Left lung (tissue), 10 donors: ENCODE results near the gene EZR. TPM values are rescaled to one million over a fixed set of nuclear protein-coding genes. Genes with fewer than 3 reads are reported as not detected.
A peak's percentile ranks its signal among the peaks of the same experiment; 100 is the strongest.
"Not testable (repeated sequence)": the region's sequence is repeated elsewhere in the genome, so short reads cannot be mapped to it uniquely, and the experiment has no call there.

ENCODE experiments used
- ATAC-seq: fragments of 200-7000 bp; cut with Tn5 transposase; one replicate; pipeline ENCODE4 v1.9.1; 2020; ENCODE audit warnings: moderate library complexity
- DNase-seq, 4 donors: peaks; one replicate each; pipeline ENCODE4 v3.0.0-alpha.2; 2013 to 2020
- H3K27ac ChIP-seq, 2 donors: fragments of 200-600 bp; sonication (generic) in 1 of 2; one replicate each; pipeline versions ENCODE4 v1.5.0 to v1.8.0; 2020 to 2021
- H3K27me3 ChIP-seq, 2 donors: fragments of 200-600 bp; sonication (generic) in 1 of 2; one replicate each; pipeline versions ENCODE4 v1.5.0 to v1.8.0; 2020 to 2021
- H3K36me3 ChIP-seq, 2 donors: fragments of 200-600 bp; sonication (generic) in 1 of 2; one replicate each; pipeline versions ENCODE4 v1.5.0 to v1.8.0; 2020 to 2021
- H3K4me1 ChIP-seq, 2 donors: fragments of 200-600 bp; one replicate each; pipeline ENCODE4 v1.8.0; 2021
- H3K4me3 ChIP-seq, 2 donors: fragments of 200-600 bp; sonication (generic) in 1 of 2; one replicate each; pipeline versions ENCODE4 v1.5.0 to v1.8.0; 2020 to 2021; ENCODE audit warnings: mild to moderate bottlenecking in 1 of 2
- H3K9me3 ChIP-seq, 2 donors: fragments of 200-600 bp; sonication (generic) in 1 of 2; one replicate each; pipeline versions ENCODE4 v1.5.0 to v1.8.0; 2020 to 2021
- intact Hi-C, 2 donors: fragments of 100-400 bp; cut with DNase I; formaldehyde crosslinking; loops; one replicate each; pipeline versions ENCODE4 v1.11.2 to v1.14.2; 2022
- polyA plus RNA-seq, 6 donors: library from polyadenylated mRNA; unstranded; fragments of 120-200 nt; gene quantifications; one replicate each; pipeline ENCODE4 v1.2.1, GENCODE V29; 2013; ENCODE audit not compliant: insufficient read length in 6 of 6
- total RNA-seq, 2 donors: library from RNA; stranded (reverse); fragmentation: NEBNext Ultra II Directional; extraction: Animal tissue kit (Norgen Biotek cat#: 25700); gene quantifications; one replicate each; pipeline ENCODE4 v1.2.1, GENCODE V29; 2021
- TF ChIP-seq, protein P1 (sequence below), 2 donors: fragments of 200-600 bp; sonication (generic) in 1 of 2; IDR thresholded peaks; one replicate each; pipeline versions ENCODE4 v1.5.0 to v1.8.0; 2021; ENCODE audit warnings: antibody characterized with exemption in 2 of 2
- donor health status: DM: no; HTN: yes; CAD: no.
- donor health status: DM: no; HTN: no; CAD: no.

EZR gene
- total and polyA plus RNA-seq, 8 donors, result 140 to 328 (median 161) TPM

DNA sequence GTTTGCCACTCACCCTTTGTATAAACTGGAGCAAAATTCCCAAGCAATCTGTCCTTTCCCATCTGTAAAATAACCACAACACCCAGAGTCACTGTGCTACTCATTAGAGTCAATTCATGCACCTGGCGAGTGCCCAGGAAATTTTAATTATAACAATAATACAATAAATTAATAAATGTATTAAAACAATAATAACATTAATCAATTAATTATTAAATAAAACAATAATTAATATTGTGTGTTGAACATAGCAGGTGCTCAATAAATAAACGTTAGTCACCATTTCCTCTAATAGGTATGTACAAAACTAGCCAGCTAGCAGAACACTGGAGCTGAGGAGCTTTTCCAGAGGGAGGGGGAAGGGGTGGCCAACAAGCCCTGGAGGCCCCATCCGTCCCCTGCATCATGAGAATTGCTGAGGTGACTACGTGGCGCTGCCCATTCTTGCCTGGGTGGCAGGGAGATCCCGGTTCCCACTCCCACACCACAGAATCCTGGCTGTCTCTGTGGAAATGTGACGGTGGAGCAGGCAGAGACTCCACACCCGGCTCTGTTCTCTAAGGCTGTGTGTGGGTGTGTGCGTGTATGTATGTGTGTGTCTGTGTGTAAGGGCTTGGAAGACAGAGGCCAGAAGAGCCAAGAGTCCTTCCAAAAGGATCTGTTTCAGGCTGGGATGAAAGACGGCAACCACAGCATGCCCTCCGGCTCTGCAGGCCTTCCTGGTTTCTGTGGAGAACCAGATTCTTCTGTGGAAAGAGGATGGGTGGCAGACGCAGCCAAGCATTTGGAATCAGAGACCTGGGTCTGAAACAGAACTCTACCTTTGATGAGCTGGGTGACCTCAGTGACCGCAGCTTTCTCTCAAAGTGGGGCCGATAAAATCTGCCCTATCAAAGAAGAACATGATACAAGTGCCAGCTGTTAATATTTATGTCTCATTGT lies 18.8 kb upstream of the EZR start:
- Histone ChIP-seq H3K27ac (no peak overlapping the region), H3K4me1 (peaks cover 0 to 8% of the 10 kb centered on the region in 2 donors), H3K36me3 (no peaks in the 10 kb centered on the region), H3K9me3 (no peaks in the 10 kb centered on the region), H3K4me3 (no peak overlapping the region), H3K27me3 (no peaks in the 10 kb centered on the region)
- intact Hi-C loops, result no loop called here
- DNase-seq (no peak), ATAC-seq (no peak)
- TF ChIP-seq, protein P1, sequence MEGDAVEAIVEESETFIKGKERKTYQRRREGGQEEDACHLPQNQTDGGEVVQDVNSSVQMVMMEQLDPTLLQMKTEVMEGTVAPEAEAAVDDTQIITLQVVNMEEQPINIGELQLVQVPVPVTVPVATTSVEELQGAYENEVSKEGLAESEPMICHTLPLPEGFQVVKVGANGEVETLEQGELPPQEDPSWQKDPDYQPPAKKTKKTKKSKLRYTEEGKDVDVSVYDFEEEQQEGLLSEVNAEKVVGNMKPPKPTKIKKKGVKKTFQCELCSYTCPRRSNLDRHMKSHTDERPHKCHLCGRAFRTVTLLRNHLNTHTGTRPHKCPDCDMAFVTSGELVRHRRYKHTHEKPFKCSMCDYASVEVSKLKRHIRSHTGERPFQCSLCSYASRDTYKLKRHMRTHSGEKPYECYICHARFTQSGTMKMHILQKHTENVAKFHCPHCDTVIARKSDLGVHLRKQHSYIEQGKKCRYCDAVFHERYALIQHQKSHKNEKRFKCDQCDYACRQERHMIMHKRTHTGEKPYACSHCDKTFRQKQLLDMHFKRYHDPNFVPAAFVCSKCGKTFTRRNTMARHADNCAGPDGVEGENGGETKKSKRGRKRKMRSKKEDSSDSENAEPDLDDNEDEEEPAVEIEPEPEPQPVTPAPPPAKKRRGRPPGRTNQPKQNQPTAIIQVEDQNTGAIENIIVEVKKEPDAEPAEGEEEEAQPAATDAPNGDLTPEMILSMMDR (IDR thresholded peaks at IDR 0.05), result no peak

DNA sequence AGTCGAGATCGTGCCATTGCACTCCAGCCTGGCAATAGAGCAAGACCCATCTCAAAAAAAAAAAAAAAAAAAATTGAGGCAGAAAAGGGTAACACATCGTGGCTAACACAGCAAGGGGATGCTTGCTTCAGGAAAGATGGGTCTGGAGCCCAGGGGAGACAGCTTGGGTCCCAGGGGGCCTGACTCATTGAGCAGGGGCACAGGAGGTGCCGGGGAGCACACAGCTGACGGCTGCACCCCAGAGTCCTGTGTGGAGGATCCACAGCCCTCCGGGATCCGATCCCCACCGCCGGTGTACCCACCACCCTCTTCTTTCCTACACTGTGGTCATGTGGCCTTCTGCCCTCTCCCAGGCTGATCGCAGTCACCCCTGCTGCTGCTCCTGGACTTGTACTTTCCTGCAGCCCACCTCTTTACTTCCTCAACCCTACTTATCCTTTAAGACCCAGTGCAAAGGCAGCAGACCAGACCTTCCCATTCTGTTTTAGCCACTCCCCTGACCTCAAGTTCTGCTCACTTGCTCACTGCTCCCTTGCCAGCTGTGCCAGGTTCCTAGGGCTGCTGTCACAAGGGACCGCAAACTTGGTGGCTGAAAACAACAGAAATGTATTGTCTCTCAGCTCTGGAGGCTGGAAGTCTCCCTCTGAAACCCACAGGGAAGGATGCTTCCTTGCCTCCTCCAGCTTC lies 17.6 kb upstream of the EZR start:
- no peak for DNase-seq

DNA sequence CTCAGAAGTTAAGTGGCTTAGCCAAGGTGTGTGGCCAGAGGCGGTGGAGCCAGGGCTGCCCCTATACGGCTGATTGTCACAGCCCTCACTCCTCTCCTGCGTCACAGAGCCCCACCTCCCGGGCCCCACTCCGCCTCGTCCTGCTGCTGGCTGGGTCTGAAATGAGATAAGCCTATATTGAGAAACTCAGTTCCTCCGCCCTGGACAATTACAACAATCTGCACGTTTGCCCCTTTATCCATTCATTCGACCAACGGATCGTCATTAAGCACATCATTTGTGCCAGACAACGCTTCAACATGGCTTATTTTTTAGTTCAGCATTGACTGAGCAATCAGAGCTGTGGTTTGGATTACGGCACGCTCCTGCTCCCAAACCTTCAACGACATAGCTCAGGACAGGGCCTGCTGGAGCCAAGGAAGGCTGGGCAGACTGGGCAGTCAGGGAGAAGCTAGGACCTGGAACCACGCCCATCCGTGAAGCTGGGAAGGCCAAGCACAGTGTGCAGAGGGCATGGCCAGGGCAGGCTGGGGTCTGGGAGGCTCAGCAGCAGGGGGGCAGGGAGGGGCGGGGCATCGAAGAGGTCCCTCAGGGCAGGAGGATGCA lies 16.6 kb upstream of the EZR start:
- no peaks in the 10 kb centered on the region for H3K36me3 ChIP-seq
- H3K27me3 ChIP-seq, result no peaks in the 10 kb centered on the region
- TF ChIP-seq, protein P1 (IDR thresholded peaks at IDR 0.05), result no peak
- no peaks in the 10 kb centered on the region for H3K9me3 ChIP-seq
- peak overlapping the region; percentile 67 to 72 for H3K27ac ChIP-seq
- no peak overlapping the region for H3K4me3 ChIP-seq
- H3K4me1 ChIP-seq, result peaks cover 0 to 8% of the 10 kb centered on the region in 2 donors
- DNase-seq (peak in 3 of 4 donors; percentile 72 to 91 (median 86)), ATAC-seq (peak; percentile 96)
- intact Hi-C loops, result no loop called here

More for the DNA sequence above, 17.6 kb upstream of the EZR start:
- H3K27ac ChIP-seq, result no peak overlapping the region
- no peak for ATAC-seq
- intact Hi-C loops, result no loop called here
- no peaks in the 10 kb centered on the region for H3K9me3 ChIP-seq
- TF ChIP-seq, protein P1 (IDR thresholded peaks at IDR 0.05), result no peak
- peaks cover 0 to 8% of the 10 kb centered on the region in 2 donors for H3K4me1 ChIP-seq
- H3K4me3 ChIP-seq, result no peak overlapping the region
- H3K36me3 ChIP-seq, result no peaks in the 10 kb centered on the region
- no peaks in the 10 kb centered on the region for H3K27me3 ChIP-seq

DNA sequence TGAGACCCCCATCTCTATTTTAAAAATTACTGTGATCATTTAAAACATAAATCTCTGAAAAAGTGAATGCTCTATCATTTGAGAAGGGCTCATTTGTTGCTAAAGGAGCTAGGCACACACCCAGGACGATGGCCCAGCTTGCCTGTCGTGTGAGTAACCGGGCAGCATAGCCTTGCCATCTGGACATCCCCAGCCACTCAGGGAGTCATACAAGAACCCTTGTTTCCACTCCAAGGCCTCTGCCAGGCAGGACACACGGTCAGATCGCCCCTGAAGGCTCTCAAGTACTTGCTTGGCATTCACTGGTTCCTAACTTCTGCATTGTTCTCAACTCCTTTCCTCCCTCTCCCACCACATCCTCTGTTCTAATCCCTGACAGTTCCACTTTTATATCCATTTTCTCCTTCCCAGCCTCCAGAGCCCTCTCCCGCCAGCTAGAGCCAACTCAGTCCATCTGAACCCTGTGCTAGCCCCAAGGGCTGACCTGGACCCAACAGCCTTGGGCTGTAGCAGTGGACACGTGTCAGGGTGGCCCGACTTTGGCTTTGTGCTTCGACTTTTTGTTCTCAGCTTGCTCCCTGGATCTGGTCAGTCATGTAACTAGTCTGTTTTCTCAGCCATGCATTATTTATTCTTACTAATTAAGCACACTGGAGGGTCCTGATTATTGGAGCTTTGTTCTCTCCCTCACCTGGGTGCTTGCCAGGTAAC lies 15.7 kb upstream of the EZR start:
- Histone ChIP-seq H3K4me3 (no peak overlapping the region), H3K9me3 (no peaks in the 10 kb centered on the region), H3K36me3 (no peaks in the 10 kb centered on the region), H3K27me3 (no peaks in the 10 kb centered on the region), H3K27ac (peak overlapping the region; percentile 67 to 72), H3K4me1 (peaks cover 0 to 8% of the 10 kb centered on the region in 2 donors)
- intact Hi-C loops, result no loop called here
- DNase-seq (no peak), ATAC-seq (peak; percentile 53)
- TF ChIP-seq, protein P1 (IDR thresholded peaks at IDR 0.05), result no peak

DNA sequence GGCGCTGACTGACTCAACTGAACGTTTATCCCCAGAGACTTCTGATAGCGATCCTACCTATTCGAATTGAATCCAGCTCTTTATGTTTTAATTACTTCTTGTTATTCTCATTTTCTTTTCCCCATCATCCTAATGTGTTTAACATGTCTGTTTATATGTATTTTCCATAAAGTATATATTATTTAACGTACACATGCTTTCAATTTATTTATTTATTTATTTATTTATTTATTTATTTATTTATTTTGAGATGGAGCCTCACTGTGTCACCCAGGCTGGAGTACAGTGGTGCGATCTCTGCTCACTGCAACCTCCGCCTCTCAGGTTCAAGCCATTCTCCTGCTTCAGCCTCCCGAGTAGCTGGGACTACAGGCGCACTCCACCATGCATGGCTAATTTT lies 13.6 kb upstream of the EZR start:
- H3K27ac ChIP-seq, intact Hi-C loops, H3K9me3 ChIP-seq, H3K4me1 ChIP-seq, DNase-seq, ATAC-seq, H3K4me3 ChIP-seq, H3K27me3 ChIP-seq, H3K36me3 ChIP-seq: not testable (repeated sequence)
